Heart left ventricle (tissue), 13 donors: ENCODE results near the gene TTC7B.

Experiments used
- POLR2A ChIP-seq, 2 donors: fragments of 450-650 bp; IDR thresholded peaks; one replicate each; pipeline ENCODE4 v1.6.1; 2017; ENCODE audit warnings: antibody characterized with exemption in 2 of 2, mild to moderate bottlenecking in 2 of 2, moderate library complexity in 2 of 2
- TF ChIP-seq, protein P1 (sequence below), 12 donors: fragments of 200-600 bp; sonication (generic) in 4 of 12; IDR thresholded peaks; one replicate each; pipeline versions ENCODE4 v1.5.0 to v1.8.0; 2018 to 2022; ENCODE audit warnings: antibody characterized with exemption in 12 of 12, mild to moderate bottlenecking in 5 of 12
- donor health status: ischemic (EF 13 %, LVEDD 7.1; RV severe dilation, severe dysfunction).
- donor health status: DM: no; HTN: yes; CAD: no.
- donor health status: DM: no; HTN: no; CAD: no.
- donor health status: ischemic (EF 25% LVEDD 6.9; RV normal size, moderate dysfunction).
- donor health status: ischemic (EF 25% LVEDD 5.7; RV mildly dilated, moderate dysfunction).
- donor health status: ischemic (EF 35%, LVEDD 5.7; RV mildly dilated, moderate dysfunction).
- donor health status: nonischemic (EF 11% LVEDD 7.7; RV severe dilation, severe dysfunction).
- donor health status: DM: yes; HTN: yes; CAD: no.
- donor health status: PGD.
- donor health status: ischemic (EF 29% LVEDD 5.4; RV normal size, mild dysfunction).
- donor health status: nonischemic (EF 23%, LVEDD 6.1; RV moderate dilation, normal function).

DNA sequence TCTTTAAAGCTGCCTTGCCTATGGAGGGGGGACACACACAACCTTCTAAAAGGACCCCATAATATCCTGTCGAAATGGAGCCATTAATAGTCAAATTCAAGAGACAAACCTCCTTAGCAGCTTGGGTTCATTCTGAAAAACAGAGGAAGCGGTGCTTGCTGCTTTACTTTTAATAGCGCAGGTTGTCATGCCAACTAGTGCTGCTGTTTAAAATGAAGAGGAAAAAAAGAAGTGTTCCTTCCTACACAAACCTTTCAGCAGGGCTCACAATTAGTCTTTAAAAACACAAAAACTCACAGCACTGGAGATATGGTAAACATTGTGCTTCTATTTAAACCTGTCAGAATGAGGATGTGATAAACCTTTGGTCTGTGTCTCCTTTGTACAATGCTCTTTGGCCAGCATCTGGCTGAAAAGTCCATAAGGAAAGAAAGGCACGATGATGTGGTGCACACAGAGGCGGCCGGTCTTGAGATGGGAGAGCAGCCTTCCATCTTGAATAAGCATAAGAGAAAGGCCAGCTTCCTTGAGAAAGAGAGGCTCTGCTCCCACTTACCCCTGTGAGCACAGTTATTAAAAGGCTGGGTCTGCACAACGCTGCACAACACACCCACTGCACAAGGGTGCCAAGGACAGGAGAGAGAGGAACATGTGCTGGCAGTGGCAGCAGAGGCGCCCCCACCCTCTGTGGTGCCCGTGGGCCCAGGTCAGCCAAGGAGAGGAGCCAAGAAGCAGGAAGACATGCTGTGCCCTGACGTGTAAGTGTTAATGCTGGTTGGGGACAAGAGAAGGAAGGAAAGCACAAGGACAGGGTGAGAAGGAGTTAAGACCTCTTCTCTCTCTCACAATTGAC is 144.6 kb downstream of the TTC7B start:
- TF ChIP-seq, protein P1, sequence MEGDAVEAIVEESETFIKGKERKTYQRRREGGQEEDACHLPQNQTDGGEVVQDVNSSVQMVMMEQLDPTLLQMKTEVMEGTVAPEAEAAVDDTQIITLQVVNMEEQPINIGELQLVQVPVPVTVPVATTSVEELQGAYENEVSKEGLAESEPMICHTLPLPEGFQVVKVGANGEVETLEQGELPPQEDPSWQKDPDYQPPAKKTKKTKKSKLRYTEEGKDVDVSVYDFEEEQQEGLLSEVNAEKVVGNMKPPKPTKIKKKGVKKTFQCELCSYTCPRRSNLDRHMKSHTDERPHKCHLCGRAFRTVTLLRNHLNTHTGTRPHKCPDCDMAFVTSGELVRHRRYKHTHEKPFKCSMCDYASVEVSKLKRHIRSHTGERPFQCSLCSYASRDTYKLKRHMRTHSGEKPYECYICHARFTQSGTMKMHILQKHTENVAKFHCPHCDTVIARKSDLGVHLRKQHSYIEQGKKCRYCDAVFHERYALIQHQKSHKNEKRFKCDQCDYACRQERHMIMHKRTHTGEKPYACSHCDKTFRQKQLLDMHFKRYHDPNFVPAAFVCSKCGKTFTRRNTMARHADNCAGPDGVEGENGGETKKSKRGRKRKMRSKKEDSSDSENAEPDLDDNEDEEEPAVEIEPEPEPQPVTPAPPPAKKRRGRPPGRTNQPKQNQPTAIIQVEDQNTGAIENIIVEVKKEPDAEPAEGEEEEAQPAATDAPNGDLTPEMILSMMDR (IDR thresholded peaks at IDR 0.05) = no peak
- no peak for TF ChIP-seq POLR2A (IDR thresholded peaks at IDR 0.05)
